ENCODE data around the gene DGLUCY.
"Not testable (repeated sequence)": the region's sequence is repeated elsewhere in the genome, so short reads cannot be mapped to it uniquely, and the experiment has no call there.

Gene DGLUCY, protein sequence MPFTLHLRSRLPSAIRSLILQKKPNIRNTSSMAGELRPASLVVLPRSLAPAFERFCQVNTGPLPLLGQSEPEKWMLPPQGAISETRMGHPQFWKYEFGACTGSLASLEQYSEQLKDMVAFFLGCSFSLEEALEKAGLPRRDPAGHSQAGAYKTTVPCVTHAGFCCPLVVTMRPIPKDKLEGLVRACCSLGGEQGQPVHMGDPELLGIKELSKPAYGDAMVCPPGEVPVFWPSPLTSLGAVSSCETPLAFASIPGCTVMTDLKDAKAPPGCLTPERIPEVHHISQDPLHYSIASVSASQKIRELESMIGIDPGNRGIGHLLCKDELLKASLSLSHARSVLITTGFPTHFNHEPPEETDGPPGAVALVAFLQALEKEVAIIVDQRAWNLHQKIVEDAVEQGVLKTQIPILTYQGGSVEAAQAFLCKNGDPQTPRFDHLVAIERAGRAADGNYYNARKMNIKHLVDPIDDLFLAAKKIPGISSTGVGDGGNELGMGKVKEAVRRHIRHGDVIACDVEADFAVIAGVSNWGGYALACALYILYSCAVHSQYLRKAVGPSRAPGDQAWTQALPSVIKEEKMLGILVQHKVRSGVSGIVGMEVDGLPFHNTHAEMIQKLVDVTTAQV

DNA sequence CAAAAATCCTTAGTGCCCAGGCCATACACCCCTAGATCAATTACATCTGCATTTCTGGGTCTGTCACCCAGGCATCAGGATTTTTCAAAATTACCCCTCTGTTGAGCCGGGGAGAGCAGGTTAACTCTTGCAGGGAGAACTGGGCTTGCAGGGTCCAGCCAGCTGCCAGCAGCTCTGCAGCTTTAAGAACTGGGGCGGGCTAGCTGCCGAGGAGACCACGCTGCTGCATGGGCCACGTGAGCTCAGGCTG, at the start of gene DGLUCY:
Gene DGLUCY, plus strand, starts transcription at position 245 of the 250 bp plus-strand sequence. CDS start 46,222 bp downstream, outside the sequence.
- DNase-seq (ENCODE audit: low read depth, low spot score) = no peak

DNA sequence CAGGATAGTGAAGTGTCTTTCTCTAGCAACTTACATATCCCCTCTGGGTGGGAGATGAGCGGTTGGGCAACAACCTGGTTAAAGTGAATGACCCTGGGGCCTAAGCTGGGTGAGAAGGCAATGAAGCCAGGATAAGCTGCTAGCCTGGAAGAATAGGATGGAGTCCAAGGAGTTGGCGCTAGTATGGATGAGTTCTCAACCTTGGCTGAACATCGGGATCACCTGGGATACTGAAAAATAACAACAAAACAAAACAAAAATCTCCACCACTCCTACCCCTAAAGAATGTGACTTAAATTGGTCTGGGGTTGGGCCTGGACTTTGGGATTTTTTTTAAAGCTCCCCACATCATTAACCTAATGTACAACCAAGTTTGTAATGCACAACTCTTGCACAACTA, 48.6 kb upstream of the DGLUCY start:
- no peak for DNase-seq (ENCODE audit: low read depth, low spot score)

DNA sequence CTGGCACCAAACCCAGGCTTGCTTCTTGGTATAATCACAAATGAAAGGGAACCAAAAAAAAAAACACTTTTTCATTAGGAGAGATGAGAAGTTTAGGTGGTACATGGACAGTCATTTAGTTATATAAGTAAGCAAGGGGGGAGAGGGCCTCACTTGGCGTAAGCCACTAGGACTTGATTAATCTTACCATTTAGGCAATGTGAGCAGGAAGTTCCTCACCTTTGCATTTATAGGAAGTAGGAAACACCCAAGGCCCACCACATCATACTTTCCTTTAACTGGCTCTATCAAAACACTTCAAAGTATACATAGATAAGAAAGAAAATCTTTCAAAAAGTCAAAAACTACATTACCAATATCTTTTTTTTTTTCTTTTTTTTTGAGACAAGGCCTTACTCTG, 46.7 kb upstream of the DGLUCY start:
- no peak for DNase-seq (ENCODE audit: low read depth, low spot score)

DNA sequence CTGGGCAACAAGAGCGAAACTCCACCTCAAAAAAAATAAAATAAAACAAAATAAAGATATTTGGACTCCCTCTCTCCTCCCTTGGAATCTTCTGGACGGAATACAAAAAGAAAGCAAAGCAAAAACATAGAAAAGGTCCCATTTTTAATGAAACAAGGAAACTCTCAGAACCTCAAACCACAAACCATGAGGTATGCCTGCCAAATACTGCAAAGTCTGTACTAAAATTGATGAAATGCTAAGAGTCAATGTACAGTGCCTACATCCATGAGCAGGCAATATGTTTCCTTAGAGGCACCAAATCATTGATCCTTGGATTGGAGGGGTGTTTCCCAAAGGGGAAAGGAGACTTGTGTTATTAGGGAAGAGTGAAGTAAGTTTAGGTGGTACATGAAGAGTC, 45.2 kb upstream of the DGLUCY start:
- DNase-seq (ENCODE audit: low read depth, low spot score) = no peak

DNA sequence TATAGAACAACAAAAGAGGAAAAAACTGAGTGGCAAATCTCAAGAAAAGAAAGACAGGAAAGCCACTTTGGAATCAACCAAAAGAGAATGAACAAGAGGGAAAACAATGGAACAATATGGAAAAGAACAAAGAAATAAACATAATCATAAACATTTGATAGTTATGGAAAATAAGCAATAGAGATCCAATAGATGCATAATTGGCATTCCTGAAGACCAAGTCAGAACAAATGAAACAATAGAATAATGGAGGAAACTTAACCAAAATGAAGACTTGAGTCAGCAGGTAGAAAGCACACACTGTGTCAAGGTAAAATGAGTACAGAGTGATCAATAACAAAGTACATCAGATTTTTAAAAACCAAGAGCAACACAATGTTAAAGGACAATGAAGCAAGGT, 43.3 kb upstream of the DGLUCY start:
- no peak for DNase-seq (ENCODE audit: low read depth, low spot score)

DNA sequence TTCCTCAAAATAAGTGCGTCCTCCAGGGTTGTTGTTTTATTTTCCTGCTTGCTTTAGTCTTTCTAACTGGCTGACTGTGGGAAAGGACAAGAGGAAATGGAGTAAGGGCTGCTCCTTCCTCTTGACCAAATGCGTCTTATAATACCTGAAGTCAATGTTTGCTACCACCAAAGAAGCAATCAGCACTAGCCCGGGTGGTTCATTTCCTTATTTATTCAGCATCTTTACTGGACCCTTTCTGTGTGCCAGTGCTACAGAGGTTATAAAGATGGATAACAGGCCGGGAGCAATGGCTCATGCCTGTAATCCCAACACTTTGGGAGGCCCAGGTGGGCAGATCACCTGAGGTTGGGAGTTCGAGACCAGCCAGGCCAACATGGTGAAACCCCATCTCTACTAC, 38.3 kb upstream of the DGLUCY start:
- no peak for DNase-seq (ENCODE audit: low read depth, low spot score)

DNA sequence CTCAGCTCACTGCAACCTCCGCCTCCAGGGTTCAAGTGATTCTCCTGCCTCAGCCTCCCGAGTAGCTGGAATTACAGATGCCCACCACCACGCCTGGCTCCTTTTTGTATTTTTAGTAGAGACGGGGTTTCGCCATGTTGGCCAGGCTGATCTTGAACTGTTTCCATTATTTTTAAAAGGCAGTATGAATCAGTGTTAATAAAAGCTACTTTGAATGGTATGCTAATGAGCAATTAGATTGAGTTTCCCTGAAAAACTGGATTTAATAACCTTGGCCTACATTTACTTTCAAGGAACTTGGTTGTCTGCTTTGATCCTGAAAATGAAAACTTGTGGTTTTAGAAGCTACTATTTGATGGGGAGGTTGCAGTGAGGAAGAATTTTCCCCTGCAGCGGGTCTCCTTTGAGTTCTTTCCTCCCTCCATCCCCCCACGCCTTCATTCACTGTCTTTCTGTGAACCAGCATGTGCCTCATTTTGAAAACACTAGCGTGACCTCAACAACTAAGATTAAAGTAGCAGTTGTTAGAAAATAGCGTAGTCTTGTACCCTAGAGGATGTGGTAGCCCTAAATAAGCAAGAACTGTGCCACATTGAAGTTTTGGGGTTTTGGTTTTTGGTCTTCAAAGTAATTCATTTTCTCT, 35.7 kb upstream of the DGLUCY start:
- no peak for DNase-seq (ENCODE audit: low read depth, low spot score)

DNA sequence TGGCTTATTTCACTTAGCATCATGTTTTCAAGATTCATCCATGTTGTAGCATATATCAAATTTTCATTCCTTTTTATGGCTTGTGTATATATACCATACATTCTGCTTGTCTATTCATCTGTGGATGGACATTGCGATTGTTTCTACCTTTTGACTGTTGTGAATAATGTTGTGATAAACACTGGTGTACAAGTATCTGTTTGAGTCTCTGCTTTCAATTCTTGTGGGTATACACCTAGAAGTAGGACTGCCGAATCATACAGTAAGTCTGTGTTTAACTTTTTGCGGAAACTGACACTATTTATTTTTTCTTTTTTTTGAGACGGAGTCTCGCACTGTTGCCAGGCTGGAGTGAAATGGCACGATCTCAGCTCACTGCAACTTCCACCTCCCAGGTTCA, 33.8 kb upstream of the DGLUCY start:
- no peak for DNase-seq (ENCODE audit: low read depth, low spot score)

DNA sequence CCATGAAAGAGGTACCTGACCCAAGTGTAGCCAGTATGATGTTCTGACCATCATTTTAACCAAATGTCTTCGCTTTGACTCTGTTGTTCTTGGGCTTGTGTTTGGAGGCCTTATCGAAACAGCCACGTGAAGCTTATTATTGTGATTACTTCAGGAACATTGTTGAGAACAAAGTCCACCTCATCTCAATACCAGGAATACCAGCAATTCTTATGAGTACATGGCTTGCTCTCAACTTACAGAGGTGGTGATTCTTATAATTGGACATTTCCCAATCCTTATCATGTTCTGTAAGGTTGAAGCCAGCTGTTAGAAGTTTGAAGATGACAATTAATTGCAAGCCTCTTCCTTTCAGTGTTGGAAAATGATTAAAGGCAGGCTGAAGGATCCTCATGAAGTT, 31.6 kb upstream of the DGLUCY start:
- DNase-seq (ENCODE audit: low read depth, low spot score) = no peak

DNA sequence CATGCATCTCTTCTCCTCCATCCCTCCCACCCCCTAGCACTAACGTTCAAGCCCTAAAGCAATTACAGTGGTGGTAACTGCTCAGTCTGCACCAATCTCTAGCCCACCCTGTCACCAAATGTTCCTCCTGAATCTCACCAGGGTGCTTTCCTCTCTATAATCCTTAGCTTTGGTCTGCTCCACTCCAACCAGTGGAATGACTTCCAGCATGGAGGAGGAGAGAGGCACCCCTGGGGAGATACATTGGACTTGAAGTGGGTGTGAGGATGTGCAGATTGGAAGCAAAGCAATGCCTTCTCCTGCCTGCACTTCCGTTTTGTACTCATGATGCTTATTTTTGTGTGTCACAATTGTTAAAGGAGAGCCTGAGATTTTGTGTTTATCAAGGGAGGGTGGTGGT, 29.4 kb upstream of the DGLUCY start:
- DNase-seq (ENCODE audit: low read depth, low spot score) = no peak

DNA sequence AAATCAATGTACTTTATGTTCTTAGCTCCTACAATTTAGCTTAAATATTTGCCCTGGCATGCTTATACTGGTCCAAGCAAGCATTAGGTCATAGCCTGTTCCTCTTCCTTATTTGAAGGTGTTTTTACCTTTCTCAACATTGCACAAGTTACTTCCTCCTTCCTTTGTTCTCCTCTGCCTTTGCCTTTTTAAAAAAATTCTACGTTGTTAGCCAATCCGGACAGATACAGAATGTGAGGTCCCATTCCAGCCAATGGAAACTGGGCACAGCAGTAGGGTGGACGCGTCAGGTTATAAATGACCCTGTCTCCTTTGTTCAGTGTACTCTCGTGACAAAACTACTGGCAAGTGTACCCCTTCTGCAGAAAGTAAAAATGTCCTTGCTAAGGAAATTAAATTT, 26.4 kb upstream of the DGLUCY start:
- not testable (repeated sequence) for DNase-seq (ENCODE audit: low read depth, low spot score)

DNA sequence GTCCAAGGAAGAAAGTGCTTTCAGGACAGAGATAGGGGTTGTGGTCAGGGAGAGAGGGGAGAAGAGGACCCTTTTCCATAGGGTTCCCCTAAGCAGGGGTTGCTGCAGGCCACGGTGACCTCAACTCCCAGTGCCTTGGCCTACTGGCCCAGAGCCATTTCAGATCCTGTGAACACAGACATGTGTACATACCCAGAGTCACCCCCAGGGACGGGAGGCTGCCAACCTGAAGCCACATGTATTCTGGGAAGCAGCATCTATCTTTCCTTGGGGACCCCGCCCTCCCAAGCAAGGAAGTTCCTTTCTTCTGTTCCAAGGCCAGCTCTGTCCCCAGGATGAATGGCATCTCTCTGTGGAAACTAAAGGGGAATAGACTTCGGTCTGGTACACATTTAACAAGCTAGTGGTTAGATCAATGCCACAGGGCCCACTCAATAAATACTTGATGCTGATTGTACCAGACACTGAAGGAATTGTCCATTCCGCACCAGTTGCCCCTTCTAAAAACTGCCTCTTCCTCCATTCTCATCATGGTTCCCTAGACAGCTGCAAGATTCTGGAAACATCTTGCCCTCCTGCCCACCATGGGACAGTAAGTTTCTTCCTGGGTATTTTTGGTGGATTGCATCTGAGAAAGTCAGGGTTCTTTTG, 25.2 kb upstream of the DGLUCY start:
- DNase-seq (ENCODE audit: low read depth, low spot score) = no peak

DNA sequence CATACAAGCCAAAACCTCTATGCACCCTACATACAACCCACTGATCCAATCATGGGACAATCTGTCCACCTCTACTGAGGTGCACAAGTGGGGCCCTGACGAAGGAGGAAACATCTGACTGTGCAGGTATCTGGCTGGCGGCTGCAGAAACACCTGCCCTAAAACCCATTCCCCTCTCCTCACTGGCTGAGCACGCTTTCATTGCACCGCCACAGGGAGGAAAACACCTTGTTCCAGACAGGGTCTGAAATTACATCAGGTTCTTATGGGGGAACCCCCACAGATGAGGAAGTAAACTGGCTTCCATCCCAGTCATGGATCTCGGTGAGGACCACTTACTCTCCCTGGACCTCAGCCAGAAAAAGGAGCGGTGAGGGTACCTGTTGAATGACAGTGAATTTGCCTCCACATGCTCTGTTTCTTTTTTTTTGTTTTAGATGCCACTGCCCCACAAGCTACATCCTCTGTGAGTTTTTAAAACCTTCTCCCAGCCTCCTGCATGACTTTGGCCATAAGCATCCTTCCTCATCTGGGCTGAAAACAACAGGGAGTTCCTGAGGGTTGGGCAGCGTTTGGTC, 23.8 kb upstream of the DGLUCY start:
- DNase-seq (ENCODE audit: low read depth, low spot score) = no peak

DNA sequence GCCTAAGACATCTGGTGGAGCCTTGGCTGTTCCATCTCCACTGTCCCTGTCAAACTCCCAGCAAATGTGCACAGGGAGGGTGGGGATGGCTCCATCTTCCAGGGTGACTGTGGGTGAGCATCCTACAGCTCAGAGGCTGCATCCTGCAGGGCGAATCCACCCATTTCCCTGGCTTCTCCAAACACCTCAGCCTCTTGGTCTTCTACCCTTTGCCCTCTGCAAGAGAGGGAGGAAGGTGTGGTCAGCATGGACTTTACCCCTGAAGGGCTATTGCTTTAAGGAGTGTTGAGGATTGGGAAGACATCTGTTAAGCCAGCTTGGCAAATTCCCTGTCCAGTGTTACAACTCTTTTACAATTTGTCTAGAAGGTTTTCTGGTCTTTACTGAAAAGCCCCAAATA, 23.1 kb upstream of the DGLUCY start:
- no peak for DNase-seq (ENCODE audit: low read depth, low spot score)

DNA sequence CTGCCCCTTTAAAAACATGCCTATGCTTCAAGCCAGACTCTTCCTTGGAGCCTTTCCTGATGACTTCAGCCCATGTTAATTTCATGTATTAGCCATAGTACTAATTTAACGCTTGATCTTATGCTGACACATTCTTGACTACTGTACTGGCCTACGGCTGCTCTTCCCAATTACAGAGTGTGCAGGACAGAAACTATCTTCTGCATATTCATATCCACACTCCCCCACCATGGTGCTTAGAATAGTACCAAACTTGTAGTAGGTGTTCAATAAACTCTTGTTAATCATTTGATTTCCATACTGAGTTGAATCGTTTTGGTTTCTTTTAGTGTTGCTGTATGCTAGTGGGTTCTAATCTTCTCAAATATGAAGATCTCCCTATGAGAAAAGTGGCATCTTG, 21.8 kb upstream of the DGLUCY start:
- no peak for DNase-seq (ENCODE audit: low read depth, low spot score)

DNA sequence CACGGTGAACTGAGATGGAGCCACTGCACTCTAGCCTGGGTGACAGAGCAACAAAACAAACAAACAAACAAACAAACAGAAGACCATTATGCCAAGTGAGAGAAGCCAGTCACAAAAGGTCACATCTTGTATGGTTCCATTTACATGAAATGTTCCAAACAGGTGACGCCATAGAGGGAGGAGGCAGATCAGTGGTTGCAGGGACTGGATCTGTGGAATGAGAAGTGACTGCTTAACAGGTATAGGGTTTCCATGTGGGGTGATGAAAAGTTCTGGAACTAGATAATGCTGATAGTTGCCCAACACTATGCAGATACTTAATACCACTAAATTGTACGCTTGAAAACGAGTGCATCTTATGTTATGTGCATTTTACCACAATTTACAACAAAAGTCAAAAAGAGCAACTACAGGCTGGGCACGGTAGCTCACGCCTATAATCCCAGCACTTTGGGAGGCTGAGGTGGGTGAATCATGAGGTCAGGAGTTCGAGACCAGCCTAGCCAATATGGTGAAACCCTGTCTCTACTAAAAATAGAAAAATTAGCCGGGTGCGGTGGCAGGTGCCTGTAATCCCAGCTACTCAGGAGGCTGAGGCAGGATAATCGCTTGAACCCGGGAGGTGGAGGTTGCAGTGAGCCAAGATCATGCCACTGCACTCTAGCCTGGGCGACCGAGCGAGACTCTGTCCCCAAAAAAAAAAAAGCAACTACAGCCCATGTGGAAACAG, 20.0 kb upstream of the DGLUCY start:
- not testable (repeated sequence) for DNase-seq (ENCODE audit: low read depth, low spot score)

DNA sequence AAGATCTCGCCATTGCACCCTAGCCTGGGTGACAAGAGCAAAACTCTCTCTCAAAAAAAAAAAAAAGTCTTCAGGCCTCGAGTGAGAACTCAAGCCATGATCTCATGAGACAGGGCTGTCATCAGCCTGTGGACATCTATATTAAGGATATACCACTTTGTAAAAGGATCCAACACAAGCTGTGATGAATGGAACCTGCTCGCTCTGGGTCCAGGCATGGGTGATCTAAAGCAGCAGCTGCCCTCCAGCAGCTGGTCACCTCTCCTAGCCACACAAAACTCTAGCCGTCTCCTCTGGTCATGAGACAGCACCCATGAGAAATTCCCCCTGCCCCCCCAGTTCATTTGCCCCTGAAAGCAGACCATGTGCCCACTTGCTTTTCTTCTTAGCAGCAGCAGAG, 19.1 kb upstream of the DGLUCY start:
- DNase-seq (ENCODE audit: low read depth, low spot score) = no peak

DNA sequence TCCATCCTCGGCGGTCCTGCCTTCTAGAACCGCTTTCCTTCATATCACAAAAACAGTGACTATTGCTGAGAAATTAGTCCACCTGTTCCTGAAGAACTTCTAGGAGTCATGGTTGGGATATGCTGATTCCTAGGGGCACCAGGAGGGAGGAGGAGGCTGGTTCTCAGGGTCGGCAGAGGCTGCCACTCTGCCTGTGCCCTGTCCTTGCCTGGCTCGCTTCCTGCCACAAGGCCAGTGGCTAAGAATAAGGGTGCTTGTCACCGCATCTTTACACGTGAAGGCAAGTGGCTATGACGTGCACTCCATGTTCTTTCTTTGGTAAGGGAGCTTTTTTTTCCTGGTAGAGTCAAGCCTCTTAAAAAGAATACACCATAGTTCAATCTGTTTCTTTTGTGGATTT, 18.7 kb upstream of the DGLUCY start:
- DNase-seq (ENCODE audit: low read depth, low spot score) = no peak

DNA sequence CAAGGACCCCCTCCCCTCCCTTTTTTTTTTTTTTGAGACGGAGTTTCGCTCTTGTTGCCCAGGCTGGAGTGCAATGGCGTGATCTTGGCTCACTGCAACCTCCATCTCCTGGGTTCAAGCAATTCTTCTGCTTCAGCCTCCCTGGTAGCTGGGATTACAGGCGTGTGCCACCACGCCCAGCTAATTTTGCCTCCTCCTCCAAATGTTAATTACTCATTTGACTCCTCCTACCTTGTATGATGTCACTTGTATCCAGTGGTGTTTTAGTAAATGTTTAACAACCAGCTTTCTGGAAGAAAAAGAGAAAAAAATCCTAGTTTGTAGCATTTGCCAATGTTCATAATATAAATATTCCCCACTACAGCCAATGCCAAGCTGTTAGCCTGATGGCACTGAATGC, 16.2 kb upstream of the DGLUCY start:
- DNase-seq (ENCODE audit: low read depth, low spot score) = not testable (repeated sequence)

DNA sequence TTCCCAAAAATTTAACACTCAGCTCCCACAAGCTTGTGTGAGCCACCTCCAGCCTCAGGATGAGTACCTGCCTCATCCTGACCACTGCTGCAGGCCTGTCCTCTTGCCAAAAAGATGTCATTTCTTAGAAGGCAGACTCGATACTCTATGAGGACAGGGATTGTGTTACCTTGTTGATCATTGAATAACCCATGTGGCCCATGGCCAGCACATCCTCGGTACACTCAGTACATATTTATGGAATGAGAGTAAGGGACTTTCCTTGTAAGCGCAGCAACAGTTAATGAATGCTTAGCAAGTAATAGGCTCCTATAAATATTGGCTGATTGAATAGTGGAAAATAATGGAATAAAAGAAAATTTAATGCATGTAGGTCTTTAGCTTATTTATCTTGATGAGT, 15.3 kb upstream of the DGLUCY start:
- DNase-seq (ENCODE audit: low read depth, low spot score) = no peak

DNA sequence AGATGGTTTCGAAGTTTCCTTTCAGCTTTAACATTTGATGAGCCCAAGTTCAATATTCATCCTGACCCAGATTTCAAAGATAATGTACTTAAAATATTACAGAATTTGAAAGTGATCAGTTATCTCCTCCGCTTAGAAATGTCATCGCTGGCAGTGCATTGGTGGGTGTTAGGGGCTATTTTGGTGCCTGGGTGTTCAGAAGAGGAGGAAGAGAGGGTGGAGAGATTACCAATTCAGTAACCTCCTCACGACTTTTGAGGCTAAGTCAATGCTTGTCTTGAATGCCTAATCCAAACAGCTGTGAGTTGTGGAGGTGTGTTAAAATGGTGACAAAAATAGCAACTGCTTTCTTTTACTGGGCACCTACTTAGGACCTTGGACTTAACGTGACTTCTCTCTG, 13.8 kb upstream of the DGLUCY start:
- DNase-seq (ENCODE audit: low read depth, low spot score) = no peak

DNA sequence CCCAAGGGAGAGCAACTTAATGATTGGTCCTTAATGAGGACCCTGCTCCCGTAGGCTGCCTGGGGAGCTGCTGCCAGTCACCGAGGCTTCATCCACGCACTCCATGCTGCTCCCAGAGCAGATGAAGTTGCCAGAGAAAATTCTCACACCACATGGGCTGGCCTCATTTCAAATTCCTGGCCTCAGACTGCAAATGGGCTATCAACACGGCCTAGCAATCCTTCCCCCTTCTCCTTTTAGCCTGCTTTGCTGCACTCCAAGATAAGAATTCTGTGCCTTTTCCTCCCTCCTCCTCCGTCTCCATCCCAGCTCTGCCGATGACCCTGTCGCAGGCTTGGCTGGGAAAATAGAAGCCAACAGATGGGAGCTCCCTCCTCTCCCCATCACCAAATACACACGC, 10.8 kb upstream of the DGLUCY start:
- no peak for DNase-seq (ENCODE audit: low read depth, low spot score)
